ENCODE data around the gene WWTR1.

- TF ChIP-seq POLR2A (IDR thresholded peaks at IDR 0.05; ENCODE audit: low read length) (no peak), GATA1 (IDR thresholded peaks at IDR 0.05; ENCODE audit: low read depth, low read length) (no peak)
These were observed 185.6 kb downstream of the WWTR1 start for GRCh38 chr3:149472030-149472797.
